ENCODE measurements around the gene SMTN.
"Not testable (repeated sequence)": the region's sequence is repeated elsewhere in the genome, so short reads cannot be mapped to it uniquely, and the experiment has no call there.

Gene SMTN

DNA sequence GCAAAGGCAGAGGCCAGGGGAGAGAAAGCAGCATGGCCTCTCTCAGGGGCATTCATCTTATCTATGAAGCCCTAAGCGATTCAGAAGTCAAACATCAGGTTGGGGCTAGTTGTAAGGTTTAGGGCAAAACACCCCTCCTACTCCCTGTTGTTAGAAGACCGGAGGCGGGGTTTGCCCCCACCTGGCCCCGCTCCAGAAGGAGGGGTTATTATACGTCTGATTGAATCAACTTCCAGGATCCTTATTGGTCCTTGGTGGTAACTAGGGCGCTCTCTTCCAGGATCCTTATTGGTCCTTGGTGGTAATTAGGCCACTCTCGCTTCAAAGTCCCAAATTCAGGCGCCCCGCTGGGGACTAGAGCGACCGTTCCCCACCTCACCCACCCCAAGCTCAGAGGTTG lies 12.1 kb upstream of the SMTN start:
- no peak for DNase-seq
- in situ Hi-C loops (cut with HindIII; ENCODE audit: low pct_ligation_motif_present, low sequenced_read_pairs) = no loop called here
- Histone ChIP-seq H3K27ac (no peak overlapping the region), H3K4me3 (ENCODE audit: low read depth, low read length) (no peak overlapping the region), H3K27me3 (replicated peaks) (no peaks in the 10 kb centered on the region), H3K36me3 (replicated peaks) (no peaks in the 10 kb centered on the region)
- TF ChIP-seq, protein P1, sequence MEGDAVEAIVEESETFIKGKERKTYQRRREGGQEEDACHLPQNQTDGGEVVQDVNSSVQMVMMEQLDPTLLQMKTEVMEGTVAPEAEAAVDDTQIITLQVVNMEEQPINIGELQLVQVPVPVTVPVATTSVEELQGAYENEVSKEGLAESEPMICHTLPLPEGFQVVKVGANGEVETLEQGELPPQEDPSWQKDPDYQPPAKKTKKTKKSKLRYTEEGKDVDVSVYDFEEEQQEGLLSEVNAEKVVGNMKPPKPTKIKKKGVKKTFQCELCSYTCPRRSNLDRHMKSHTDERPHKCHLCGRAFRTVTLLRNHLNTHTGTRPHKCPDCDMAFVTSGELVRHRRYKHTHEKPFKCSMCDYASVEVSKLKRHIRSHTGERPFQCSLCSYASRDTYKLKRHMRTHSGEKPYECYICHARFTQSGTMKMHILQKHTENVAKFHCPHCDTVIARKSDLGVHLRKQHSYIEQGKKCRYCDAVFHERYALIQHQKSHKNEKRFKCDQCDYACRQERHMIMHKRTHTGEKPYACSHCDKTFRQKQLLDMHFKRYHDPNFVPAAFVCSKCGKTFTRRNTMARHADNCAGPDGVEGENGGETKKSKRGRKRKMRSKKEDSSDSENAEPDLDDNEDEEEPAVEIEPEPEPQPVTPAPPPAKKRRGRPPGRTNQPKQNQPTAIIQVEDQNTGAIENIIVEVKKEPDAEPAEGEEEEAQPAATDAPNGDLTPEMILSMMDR (IDR thresholded peaks at IDR 0.05; ENCODE audit: low read depth, low read length, missing control alignments) = no peak

DNA sequence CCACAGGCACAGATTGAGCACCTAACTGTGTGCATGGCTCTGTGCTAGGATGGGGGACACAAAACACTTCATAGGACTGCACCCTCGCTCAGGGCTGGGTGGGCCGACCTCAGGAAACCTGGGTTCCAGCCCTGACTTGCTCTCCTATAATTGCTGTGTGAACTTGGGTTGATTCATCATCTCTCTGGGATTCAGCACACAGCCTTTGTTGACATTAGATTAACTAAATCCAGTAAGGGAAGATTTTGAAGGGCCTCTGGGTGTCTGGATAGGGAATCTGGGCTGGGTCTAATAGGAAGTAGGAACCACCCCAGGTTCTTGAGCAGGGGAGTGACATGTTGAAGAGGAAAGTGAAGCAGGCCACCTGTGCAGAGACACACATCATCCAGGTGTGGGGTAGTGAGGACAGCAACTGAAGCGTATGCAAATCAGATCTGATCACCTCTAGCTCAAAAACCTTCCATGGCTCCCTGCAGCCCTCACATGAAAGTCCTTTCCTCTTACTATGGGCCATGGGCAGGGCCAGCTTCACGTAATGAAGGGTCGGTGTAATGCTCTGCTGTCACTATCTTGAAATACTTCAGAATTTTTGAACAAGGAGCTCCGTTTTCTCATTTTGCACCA lies 11.3 kb upstream of the SMTN start:
- in situ Hi-C loops (cut with HindIII; ENCODE audit: low pct_ligation_motif_present, low sequenced_read_pairs); H3K27me3 ChIP-seq (replicated peaks): not testable (repeated sequence)

DNA sequence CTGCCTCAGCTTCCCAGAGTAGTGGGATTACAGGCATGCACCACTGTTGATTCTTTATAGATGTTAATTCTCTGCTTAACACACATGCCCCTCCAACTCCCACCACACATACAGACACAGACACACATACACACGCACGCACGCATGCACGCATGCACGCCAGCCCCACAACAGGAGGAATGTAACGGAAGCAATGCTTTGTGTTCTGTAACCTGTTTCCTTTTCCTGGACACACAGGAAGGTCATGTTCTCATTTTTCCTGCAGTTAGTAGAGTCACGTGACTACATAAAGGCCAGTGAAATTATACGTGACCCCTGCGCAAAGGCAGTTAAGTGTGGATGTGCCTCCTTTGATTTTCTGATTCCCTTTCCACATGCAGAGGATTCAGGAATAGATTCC lies 8.0 kb upstream of the SMTN start:
- DNase-seq; H3K36me3 ChIP-seq (replicated peaks); H3K27ac ChIP-seq; H3K4me3 ChIP-seq (ENCODE audit: low read depth, low read length); H3K27me3 ChIP-seq (replicated peaks); in situ Hi-C loops (cut with HindIII; ENCODE audit: low pct_ligation_motif_present, low sequenced_read_pairs): not testable (repeated sequence)

More for the DNA sequence above, 11.3 kb upstream of the SMTN start:
- not testable (repeated sequence) for H3K4me3 ChIP-seq (ENCODE audit: low read depth, low read length); H3K36me3 ChIP-seq (replicated peaks); H3K27ac ChIP-seq; DNase-seq

DNA sequence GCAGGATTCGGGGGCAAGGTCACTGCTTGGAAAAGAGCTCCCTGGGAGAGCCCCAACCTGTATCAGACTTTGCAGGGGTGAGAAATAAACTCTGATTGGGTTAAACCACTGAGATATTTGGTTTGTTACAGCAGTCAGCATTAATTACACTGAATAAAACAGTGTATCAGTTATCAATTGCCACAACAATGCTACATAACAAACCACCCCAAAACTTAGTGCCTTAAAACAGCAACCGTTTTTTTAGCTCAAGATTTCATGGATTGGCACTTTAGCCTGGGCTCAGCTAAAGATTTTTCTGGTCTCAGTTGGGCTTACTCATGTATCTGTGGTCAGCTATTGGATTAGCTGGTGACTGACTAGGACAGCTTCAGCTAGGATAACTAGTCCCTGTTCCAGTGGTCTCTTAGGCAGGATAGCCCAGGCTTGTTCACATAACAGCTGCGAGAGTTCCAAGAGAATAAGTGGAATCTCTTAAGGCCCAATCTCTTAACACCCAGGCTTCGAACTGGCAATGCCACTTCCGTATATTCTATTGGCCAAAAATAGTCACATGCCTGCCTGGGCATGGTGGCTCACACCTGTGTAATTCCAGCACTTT lies 7.5 kb upstream of the SMTN start:
- H3K4me3 ChIP-seq (ENCODE audit: low read depth, low read length); H3K36me3 ChIP-seq (replicated peaks); DNase-seq; H3K27me3 ChIP-seq (replicated peaks); in situ Hi-C loops (cut with HindIII; ENCODE audit: low pct_ligation_motif_present, low sequenced_read_pairs); H3K27ac ChIP-seq: not testable (repeated sequence)

DNA sequence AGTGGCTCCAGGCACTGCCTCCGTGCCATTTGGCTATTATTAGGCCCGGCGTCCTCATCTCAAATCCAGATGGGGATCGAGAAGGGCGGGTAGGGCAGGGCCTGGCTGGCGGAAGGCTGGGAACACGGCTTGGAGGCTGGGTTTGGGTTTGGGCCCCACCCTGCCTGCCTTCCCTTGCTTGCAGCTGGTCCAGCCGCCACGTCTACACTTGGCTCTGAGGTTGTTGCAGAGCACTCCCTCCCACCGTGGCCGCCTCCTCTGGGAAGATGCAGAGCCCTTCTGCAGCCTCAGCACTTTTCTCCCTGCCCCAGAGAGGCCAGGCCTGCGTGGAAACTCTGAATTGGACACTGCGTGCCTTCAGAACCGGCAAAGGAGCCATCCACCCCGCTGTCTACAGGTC lies 5.2 kb upstream of the SMTN start:
- TF ChIP-seq, protein P1 (IDR thresholded peaks at IDR 0.05; ENCODE audit: low read depth, low read length, missing control alignments) = no peak
- H3K27ac ChIP-seq = no peak overlapping the region
- H3K4me3 ChIP-seq (ENCODE audit: low read depth, low read length) = no peak overlapping the region
- no peaks in the 10 kb centered on the region for H3K27me3 ChIP-seq (replicated peaks)
- no peaks in the 10 kb centered on the region for H3K36me3 ChIP-seq (replicated peaks)
- no peak for DNase-seq
- in situ Hi-C loops (cut with HindIII; ENCODE audit: low pct_ligation_motif_present, low sequenced_read_pairs) = no loop called here

DNA sequence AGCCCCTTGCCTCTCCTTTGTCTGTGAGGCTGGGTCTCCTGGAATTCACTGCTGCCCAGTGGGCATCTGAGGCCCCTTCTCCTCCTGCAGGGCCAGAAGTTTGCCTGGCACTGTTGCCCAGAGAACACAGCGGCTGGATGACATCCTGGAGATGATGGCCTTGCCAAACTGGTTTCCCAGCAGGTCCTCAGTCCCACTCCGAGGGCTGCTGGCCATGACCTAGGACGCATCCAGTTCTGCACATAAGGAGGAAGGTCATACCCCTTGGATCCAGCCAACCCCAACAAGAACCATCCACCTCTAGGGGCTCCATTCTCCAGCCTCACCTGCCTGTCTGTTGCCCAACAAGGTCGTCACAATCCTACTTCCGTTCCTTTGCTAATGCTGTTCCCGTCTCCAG lies 3.4 kb upstream of the SMTN start:
- Histone ChIP-seq H3K4me3 (ENCODE audit: low read depth, low read length) (no peak overlapping the region), H3K27ac (no peak overlapping the region), H3K27me3 (replicated peaks) (no peaks in the 10 kb centered on the region), H3K36me3 (replicated peaks) (no peaks in the 10 kb centered on the region)
- TF ChIP-seq, protein P1 (IDR thresholded peaks at IDR 0.05; ENCODE audit: low read depth, low read length, missing control alignments) = no peak
- in situ Hi-C loops (cut with HindIII; ENCODE audit: low pct_ligation_motif_present, low sequenced_read_pairs) = no loop called here
- no peak for DNase-seq

DNA sequence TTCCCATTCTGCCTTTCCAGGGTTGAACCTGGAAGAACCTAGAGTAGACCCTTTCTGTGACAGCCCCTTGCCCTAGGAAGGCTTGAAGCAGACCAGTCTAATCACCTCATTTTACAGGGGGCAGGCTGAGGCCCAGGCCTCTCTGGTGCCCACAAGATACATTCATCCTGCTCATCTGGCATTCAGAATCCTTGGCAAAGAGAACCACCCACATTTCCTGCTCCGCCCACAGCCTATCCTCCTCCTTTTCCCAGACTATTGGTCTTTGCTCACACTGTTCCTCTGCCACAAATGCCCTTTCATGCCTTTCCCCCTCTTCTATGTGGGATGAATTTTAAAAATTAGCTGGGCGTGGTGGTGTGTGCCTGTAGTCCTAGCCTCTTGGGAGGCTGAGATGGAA lies 2.7 kb upstream of the SMTN start:
- H3K4me3 ChIP-seq (ENCODE audit: low read depth, low read length); H3K27ac ChIP-seq; in situ Hi-C loops (cut with HindIII; ENCODE audit: low pct_ligation_motif_present, low sequenced_read_pairs): not testable (repeated sequence)

DNA sequence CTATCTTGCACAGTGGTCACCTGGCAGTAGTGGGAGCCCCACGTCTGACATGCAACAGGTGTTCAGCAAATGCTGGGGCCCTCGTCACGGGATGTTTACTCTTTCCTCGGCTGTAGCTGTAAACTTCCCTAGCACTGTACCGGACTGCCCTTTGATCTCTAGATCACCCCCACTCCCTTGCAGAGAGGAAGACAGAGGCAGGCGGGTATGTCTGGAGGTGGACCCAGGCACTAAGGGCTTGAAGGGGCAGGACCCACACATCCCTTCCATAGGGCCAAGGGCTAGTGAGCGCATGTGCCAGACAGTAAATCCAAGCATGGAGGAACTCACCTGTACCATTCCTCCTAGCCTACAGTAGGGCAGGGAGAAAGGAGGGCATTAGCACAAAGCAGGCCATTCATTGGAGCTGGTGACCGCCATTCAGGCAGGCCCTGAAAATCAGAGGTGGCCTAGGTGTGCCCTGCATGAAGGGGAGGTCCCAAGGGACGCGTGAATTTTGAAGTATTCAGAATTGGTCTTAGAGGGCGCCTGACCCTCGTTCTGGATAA lies 1.9 kb upstream of the SMTN start:
- Histone ChIP-seq H3K36me3 (replicated peaks) (peaks cover 10% of the 10 kb centered on the region), H3K27ac (no peak overlapping the region), H3K4me3 (ENCODE audit: low read depth, low read length) (no peak overlapping the region), H3K27me3 (replicated peaks) (no peaks in the 10 kb centered on the region)
- TF ChIP-seq, protein P1 (IDR thresholded peaks at IDR 0.05; ENCODE audit: low read depth, low read length, missing control alignments) = no peak
- in situ Hi-C loops (cut with HindIII; ENCODE audit: low pct_ligation_motif_present, low sequenced_read_pairs) = no loop called here
- no peak for DNase-seq

More for the DNA sequence above, 2.7 kb upstream of the SMTN start:
- H3K27me3 ChIP-seq (replicated peaks); H3K36me3 ChIP-seq (replicated peaks); DNase-seq: not testable (repeated sequence)

All from brain microvascular endothelial cell (primary cell).